Ovary (tissue), 3 donors: ENCODE results near the gene LARP4.

Experiments
- CTCF ChIP-seq, 3 donors: fragments of 450-650 bp in 2 of 3; fragments of 200-600 bp in 1 of 3; IDR thresholded peaks; one replicate each; pipeline versions ENCODE4 v1.5.1 to v1.8.0; 2016 to 2022; ENCODE audit warnings: antibody characterized with exemption in 3 of 3, mild to moderate bottlenecking in 1 of 3
- POLR2A ChIP-seq: fragments of 450-650 bp; IDR thresholded peaks from one replicate; pipeline ENCODE4 v1.6.1; 2017; ENCODE audit warnings: antibody characterized with exemption, mild to moderate bottlenecking, moderate library complexity
- donor health status: DM: no; HTN: no; CAD: no.

GRCh38 chr12:50504798-50505674 lies 104.4 kb downstream of the LARP4 start, which contains the start of gene DIP2B:
- TF ChIP-seq CTCF (IDR thresholded peaks at IDR 0.05) = peak; percentile 93 to 98 (median 97)
- peak; percentile 16 for TF ChIP-seq POLR2A
